GM10266 (cell line): ENCODE results near the gene DNAI1.
A peak's percentile ranks its signal among the peaks of the same experiment; 100 is the strongest.

Experiments
- DNase-seq: peaks from one replicate; pipeline ENCODE4 v3.0.0; 2012; ENCODE audit errors: extremely low spot score
- CTCF ChIP-seq: IDR thresholded peaks from 2 replicates; pipeline ENCODE4 v1.5.1; 2012; ENCODE audit warnings: mild to moderate bottlenecking, low read depth; ENCODE audit not compliant: control insufficient read depth, insufficient read depth; ENCODE audit errors: missing control alignments

The DNAI1 gene

DNA sequence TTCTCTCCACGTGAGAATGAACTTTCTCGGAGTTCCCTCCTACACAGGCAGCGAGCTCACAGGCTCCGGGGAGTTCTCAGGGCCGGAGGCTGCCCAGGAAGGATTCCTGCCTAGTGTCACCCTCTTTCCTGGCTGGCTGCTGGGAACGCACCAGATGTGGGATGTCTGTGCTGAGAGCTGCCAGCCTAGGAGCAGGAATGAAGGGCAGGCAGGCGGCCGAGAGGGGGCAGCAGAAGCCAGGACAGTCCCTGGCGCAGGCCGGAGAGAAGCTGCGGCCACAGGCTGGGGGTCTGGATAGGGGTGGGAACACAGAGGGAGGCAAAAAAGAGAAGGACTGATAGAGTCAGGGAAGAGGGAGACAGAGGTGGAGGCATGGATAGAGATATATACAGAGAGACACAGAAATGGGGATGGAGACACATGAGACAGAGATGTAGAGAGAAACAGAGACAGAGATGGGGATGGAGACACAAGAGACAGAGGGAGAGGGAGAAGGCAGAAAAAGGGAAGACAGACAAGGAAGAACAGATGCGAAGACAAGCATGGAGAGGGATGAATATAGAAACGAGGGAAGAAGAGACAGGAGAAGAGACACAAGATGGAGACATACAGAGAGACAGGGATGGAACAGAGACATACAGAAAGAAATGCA lies 89.5 kb downstream of the DNAI1 start:
- peak; percentile 88 for TF ChIP-seq CTCF
- peak; percentile 76 for DNase-seq

GRCh38 chr9:34549407-34549732 lies 90.8 kb downstream of the DNAI1 start:
- DNase-seq, result no peak
- no peak for TF ChIP-seq CTCF

- no peak for DNase-seq
- no peak for TF ChIP-seq CTCF
Observed at GRCh38 chr9:34550016-34550680, 91.5 kb downstream of the DNAI1 start.

- TF ChIP-seq CTCF, result no peak
- no peak for DNase-seq
Observed at GRCh38 chr9:34550681-34551270, 92.2 kb downstream of the DNAI1 start.

- no peak for DNase-seq
- TF ChIP-seq CTCF, result no peak
Observed at GRCh38 chr9:34551751-34552605, 93.4 kb downstream of the DNAI1 start.

DNA sequence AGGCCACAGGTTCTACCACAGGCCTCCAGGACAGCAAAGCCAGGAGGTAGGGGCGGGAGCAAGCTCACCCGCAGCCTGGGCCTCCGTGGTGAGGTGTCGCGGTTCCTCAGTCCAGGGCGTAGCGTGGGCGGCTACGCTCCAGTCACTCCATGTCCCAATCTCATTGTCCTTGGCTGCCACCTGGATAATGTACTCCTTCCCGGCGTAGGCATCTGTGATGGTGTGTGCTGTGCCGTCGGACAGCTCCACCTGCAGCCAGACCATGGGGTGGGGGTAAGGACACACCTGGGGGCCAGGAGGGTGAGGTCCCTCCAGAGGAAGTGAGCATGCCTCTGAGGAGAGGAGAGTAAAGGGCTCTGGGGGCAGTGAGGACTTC lies 94.0 kb downstream of the DNAI1 start:
- no peak for DNase-seq
- no peak for TF ChIP-seq CTCF
